NK-92 (cell line): ENCODE measurements around the gene ORAI1.
"Not testable (repeated sequence)": the region's sequence is repeated elsewhere in the genome, so short reads cannot be mapped to it uniquely, and the experiment has no call there.

Source experiments
- DNase-seq: peaks from one replicate; lab custom pipeline; 2025; ENCODE audit not compliant: unreplicated experiment; lab: John Stamatoyannopoulos, UW

ORAI1 gene

GRCh38 chr12:121626087-121626852 lies at the start of gene ORAI1:
TSS of gene ORAI1 (plus strand) at chr12:121626530.
- peak; percentile 63 for DNase-seq

DNA sequence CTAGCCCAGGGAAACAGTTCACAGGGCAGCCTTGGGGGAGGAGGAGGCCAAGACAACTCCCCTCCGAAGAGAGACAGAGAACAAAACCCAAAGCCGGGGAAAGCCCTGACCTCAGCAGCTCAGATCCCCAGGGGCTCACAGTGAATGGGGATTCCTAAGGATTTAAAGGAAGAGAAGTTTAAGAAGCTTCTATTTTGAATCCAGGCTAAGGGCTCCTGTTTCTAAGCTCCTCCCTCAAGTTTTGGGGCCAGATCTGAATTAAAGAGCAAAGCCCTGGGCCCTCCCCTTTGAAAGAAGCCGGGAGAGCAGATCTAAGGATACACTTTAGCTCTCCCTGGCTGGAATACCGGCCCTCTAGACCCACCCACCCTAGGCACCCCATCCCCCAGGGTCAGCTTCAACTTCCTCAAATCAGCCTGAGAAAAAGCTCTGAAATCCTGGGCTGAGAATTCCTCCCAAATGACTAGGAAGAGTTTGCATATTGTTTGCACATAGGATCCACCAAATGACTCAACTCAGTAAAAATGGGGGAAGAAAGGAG lies 49.4 kb upstream of the ORAI1 start:
- no peak for DNase-seq

DNA sequence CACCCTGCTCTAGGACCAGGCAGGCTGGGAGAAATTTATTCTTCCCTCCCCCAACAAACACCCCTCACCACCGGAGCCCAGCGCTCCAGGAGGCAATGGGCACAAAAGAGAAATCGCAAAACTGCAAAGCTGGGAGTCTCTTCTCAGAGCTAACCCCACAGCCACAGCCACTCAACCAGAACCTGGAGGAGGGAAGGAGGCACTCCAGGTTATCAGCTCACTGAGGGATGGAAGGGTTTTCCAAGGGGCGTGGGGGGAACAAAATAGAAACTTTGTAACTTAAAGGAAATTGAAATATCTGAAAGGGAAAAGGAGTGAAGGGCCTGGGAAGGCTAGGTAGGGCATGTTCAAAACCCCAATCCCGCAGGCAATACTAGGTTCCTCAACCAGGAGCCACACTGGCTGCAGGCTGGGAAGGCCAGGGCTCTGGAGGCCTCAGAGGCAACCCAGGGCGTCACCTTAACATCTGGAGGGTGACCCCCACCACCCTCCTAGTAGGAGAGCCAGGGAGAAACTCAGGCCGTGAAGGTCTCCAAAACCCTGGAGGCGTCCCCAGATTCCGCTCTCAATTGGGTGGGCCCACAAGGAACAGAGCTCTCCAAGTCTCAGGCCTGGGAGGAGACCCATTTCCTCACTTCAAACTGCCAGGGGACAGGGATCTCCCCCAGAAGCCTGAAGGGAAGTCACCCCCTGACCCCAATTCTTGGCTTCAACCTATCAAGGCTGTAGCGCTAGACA lies 48.7 kb upstream of the ORAI1 start:
- DNase-seq, result no peak

- DNase-seq, result no peak
Observed at GRCh38 chr12:121578230-121579189, 47.8 kb upstream of the ORAI1 start.

DNA sequence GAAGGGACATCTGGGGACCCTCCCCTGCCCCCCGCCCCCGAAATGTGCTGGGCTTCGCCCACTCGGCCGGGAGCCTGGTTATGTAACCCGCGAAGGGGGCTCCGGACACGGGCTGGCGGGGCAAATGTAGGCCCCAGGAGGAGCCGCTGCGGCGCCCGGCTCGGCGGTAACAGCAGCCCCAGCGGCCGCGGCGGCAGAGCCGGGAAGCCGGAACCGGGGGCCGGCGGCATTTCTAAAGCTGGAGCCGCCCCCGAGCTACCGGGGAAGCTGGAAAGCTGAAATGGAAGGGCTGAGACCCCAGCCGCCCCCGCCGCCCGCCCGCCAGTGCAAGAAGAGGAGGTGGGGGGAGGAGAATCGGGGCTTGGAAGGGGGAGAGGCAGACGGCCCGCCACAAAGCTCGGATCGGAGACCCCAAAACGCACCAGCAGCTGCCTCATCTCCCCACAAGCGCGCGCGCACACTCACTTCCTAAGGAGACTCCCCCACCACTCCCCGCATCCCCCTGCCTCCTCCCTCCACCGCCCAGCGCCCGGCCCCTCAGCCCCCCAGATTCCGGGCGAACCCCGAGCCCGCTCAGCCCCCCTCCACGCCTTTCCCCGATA lies 47.0 kb upstream of the ORAI1 start:
- no peak for DNase-seq

DNA sequence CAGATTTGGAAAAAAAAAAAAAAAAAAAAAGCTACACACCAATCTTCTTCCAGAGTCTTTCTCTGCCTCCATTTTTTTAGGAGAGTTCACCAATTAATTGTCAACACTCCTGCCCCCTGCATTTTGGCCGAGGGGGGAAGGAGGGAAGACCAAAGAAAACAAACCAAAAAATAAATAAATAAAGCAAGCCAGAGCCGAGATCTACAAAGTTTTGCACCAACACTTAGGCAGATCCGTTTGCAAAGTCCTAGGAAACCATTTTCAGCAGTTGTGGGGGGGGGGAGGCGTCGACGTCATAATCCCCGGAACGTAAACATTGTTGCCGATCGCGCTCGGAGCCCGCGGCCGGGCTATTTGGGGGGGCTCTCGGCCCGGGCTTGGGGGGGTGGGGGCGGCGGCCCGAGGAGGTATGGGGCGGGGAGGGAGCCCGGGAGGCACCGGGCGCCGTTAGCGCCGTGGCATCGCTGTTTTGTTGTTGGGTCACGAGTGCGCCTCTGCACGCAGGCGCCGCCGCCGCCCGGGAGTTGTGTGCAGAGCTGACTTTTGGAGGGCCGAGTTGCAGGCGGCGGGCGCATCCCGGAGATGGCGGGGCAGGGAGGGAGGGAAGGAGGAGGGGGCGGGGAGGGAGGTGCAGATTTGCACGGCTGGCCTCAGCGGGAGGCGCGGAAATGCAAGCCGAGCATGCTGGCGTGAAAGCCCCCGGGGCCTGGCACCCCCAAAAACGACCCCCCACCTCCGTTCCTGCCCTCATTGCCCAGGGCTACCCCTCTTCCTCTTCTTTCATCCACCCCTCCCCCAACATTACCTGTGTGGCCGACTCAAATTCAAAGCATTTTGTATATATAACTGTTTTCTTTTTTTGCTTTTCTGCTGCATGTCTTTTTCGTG lies 46.1 kb upstream of the ORAI1 start:
- no peak for DNase-seq

DNA sequence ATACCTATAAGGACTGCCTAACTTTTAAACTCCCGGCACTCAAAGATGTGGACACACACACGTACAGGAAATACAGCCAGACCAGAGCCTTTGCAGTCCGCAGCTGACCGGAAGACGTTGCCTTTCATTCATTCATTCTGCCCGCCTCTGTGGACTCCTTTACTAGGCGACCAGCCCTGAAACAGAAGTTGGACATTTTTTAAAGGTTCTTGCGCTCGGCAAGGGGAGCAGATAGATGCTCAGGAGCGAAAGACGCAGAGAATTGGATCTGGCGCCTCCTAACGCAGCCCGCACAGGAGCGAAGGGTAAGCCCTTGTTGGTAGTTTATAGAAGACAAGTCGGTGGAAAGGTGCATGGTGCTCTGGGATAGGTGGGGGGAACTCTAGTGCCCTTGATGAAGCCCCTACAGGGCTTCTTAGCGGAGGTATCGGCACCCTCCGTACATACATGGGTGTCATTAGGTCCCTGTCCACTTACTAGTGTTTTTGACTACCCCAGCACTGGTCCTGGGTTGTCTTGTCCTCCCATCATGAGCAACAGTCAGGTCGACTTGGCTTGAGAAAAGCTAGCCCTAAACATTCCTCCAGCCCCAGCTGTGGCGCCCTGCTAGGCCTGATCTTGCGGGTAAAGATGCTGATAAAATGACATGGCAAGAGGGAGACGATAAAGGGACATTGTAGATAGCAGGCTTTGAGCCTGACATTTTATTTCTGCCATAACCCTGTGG lies 45.2 kb upstream of the ORAI1 start, which contains the start of gene KDM2B:
TSS of gene KDM2B (minus strand) at position 65 of the 727 bp plus-strand sequence. CDS start 112 bp downstream, outside the sequence.
- DNase-seq, result no peak

DNA sequence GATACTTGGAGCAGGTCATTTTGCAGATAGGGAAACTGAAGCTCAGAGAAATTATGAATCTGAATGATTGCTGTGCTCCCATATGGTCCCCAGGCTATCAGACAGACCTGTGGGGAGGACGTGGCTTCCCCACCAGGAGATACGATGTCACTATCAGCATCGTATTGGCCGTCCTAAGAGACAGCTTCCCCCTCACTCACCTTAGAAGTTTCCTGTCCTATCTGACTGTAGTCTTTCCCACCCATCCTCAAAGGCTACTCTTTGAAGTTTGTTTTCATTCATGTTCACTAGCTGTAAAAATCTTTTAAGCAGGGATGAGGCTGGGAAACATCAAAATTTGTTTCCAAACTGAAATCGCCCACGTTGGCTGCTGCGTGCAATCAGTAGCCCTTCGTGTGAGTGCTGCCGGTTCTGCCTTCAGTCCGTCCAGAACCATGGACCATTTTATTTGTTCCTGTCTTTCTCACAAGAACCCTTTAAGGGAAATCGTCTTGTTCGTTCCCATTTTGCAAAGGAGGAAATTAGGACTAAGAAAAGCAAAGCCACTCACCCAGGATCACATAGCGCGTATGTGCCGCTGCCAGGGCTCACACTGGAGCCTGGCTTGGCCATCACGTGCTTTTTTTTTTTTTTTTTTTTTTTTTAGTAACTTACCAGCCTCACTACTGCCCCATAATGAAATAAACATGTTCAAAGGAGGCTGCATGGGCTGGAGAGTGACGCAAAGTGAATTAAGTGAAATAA lies 44.5 kb upstream of the ORAI1 start:
- DNase-seq, result no peak

GRCh38 chr12:121582583-121583333 lies 43.6 kb upstream of the ORAI1 start:
- DNase-seq, result no peak

DNA sequence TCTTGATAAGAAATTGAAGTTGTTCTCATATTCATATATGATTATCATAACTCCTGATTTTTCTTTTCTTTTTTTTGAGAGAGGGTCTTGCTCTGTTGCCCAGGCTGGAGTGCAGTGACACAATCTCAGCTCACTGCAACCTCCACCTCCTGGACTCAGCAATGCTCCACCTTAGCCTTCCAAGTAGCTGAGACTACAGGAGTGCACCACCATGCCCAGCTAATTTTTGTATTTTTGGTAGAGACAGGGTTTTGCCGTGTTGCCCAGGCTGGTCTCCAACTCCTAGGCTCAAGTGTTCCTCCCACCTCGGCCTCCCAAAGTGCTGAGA lies 43.0 kb upstream of the ORAI1 start:
- DNase-seq, result not testable (repeated sequence)

DNA sequence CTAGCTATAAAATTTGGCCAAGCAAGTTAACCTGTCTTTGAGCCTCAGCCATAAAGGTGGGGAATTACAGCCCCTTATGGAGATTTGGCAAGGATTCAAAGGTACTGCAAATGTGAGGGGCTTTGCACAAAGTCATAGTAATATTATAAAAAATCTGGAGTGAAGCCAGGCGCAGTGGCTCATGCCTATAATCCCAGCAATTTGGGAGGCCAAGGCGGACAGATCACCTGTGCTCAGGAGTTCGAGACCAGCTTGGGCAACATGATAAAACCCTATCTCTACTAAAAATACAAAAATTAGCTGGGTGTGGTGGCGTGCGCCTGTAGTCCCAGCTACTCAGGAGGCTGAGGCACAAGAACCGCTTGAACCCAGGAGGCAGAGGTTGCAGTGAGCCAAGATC lies 41.4 kb upstream of the ORAI1 start:
- not testable (repeated sequence) for DNase-seq

DNA sequence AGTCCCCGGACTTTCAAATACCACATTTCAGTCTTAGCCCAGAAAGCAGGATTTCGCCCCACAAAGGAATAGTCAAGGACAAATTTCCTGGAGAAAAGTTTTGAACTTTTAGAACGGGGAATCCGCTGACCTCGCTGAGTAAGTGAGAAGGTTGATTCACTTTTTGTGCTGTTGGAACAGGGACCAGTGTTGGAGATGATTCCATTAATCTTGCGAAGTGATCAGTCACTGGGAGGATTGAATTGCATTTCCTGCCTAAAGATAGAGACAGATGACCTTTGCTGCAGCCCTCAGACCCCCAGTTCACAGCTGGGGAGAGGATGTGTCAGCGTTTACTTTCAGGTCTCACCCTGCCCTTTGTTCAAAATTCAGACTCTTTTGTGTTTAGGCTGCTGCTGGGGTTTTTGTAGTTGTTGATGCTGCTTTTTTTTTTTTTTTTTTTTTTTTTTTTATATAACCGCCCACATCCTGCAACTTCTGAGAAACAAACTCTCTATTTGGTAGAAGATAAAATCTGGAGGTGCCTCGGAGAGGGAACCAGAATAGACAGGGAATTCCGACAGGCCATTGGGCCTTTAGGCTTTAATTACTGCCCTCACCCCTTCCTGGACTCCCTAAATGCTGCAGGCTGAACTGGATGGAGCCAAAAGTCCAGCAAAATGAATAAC lies 35.7 kb upstream of the ORAI1 start:
- DNase-seq, result no peak

DNA sequence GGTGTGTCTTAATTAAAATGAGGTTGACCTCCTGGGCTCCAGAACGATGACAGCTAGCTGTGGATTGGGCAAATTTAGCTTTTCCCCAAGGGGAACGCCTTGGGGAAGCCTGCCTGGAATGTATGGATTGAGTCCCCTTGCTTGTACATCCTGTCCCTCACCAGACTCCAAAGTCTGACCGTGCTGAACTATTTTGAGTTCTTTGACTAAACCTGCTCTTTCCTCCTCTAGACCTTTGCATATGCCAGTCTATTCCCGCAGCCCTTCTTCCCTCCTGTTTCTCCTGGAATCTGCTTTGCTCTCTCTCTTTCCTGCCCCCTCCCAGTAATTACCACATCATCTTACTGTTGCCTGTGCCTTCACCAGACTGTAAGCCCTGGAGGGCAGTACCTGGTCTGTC lies 34.0 kb upstream of the ORAI1 start:
- no peak for DNase-seq

DNA sequence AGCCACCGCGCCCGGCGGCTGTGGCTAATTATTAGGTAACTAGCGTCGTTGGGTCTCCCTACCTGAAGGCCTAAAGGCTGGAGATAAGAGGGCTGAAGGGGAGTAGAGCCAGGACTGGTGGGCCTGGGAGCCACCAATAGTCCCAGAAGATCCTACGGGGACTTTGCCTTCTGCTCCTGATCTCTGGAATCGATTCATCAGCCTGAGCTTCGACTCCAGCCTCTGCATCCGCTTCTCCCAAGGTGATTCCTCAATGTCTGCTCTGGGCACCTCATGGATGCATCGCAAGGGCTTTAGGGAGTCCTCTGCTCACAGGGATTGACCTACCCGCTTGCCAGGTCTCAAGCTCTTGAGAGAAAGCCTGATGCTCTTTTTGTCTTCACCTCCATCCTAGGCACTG lies 30.8 kb upstream of the ORAI1 start:
- no peak for DNase-seq

- DNase-seq, result no peak
Observed at GRCh38 chr12:121596526-121596925, 29.8 kb upstream of the ORAI1 start.

GRCh38 chr12:121600702-121601336 lies 25.5 kb upstream of the ORAI1 start:
- DNase-seq, result no peak

DNA sequence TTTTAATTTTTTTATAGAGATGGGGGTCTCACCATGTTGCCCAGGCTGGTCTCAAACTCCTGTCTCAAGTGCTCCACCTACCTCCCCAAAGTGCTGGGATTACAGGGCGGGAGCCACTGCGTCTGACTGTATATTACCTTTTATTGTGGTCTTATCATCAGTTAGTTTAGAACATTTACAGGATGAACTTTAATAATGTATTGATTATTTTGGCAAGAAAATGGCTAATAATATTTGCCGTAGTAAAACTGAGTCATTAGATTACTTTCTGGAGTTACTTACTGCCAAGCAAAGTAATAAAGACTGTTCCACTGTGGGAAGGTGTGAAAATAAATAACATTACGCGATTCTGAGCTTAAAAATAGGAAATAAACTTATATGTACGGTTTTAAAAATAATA lies 23.6 kb upstream of the ORAI1 start:
- no peak for DNase-seq
